Activated naive CD4-positive, alpha-beta T cell (primary cell): Measurements from ENCODE around the gene ANKUB1.
A peak's percentile ranks its signal among the peaks of the same experiment; 100 is the strongest.
"Not testable (repeated sequence)": the region's sequence is repeated elsewhere in the genome, so short reads cannot be mapped to it uniquely, and the experiment has no call there.

ENCODE experiments used
- DNase-seq, 4 experiments: peaks; one replicate each; lab custom pipeline; 2025; lab: John Stamatoyannopoulos, UW

ANKUB1 gene

GRCh38 chr3:149792452-149793270, at the start of gene ANKUB1:
Gene ANKUB1 (minus strand): TSS chr3:149792554. CDS start chr3:149792366, 188 bp downstream.
- DNase-seq = no peak

- DNase-seq = no peak
These were observed 47.5 kb upstream of the ANKUB1 start for GRCh38 chr3:149839896-149840295.

GRCh38 chr3:149839469-149839868, 47.1 kb upstream of the ANKUB1 start:
- not testable (repeated sequence) for DNase-seq

GRCh38 chr3:149838491-149838890, 46.1 kb upstream of the ANKUB1 start:
- DNase-seq = not testable (repeated sequence)

GRCh38 chr3:149833241-149833640, 40.9 kb upstream of the ANKUB1 start:
- no peak for DNase-seq

GRCh38 chr3:149832086-149832485, 39.7 kb upstream of the ANKUB1 start:
- DNase-seq = no peak

GRCh38 chr3:149831321-149831720, 39.0 kb upstream of the ANKUB1 start:
- DNase-seq = no peak

GRCh38 chr3:149830902-149831301, 38.5 kb upstream of the ANKUB1 start:
- DNase-seq = no peak

GRCh38 chr3:149829631-149830030, 37.3 kb upstream of the ANKUB1 start:
- not testable (repeated sequence) for DNase-seq

GRCh38 chr3:149828390-149828789, 36.0 kb upstream of the ANKUB1 start:
- DNase-seq = no peak

GRCh38 chr3:149826636-149827035, 34.3 kb upstream of the ANKUB1 start:
- DNase-seq = no peak

- DNase-seq = no peak
These were observed 27.8 kb upstream of the ANKUB1 start for GRCh38 chr3:149820183-149820582.

GRCh38 chr3:149819432-149819831, 27.1 kb upstream of the ANKUB1 start:
- no peak for DNase-seq

GRCh38 chr3:149816986-149817385, 24.6 kb upstream of the ANKUB1 start:
- no peak for DNase-seq

GRCh38 chr3:149816311-149816710, 24.0 kb upstream of the ANKUB1 start:
- no peak for DNase-seq

GRCh38 chr3:149815728-149816127, 23.4 kb upstream of the ANKUB1 start:
- no peak for DNase-seq

- no peak for DNase-seq
These were observed 23.0 kb upstream of the ANKUB1 start for GRCh38 chr3:149815321-149815720.

- DNase-seq = no peak
These were observed 21.3 kb upstream of the ANKUB1 start for GRCh38 chr3:149813367-149814281.

- peak; percentile 82 to 90 (median 86) for DNase-seq
These were observed 20.4 kb upstream of the ANKUB1 start, which contains the start of gene RNF13 for GRCh38 chr3:149812606-149813366. Gene RNF13 (plus strand): TSS chr3:149813215. CDS start chr3:149846027, 32,812 bp downstream.

- no peak for DNase-seq
These were observed 19.8 kb upstream of the ANKUB1 start for GRCh38 chr3:149812165-149812605.

GRCh38 chr3:149810846-149811245, 18.5 kb upstream of the ANKUB1 start:
- no peak for DNase-seq

GRCh38 chr3:149809699-149810098, 17.3 kb upstream of the ANKUB1 start:
- DNase-seq = no peak
